Tibial artery (tissue), 4 donors: ENCODE results near the gene FAM3A.
"Not testable (repeated sequence)": the region's sequence is repeated elsewhere in the genome, so short reads cannot be mapped to it uniquely, and the experiment has no call there.

Experiments
- DNase-seq, 2 donors: peaks; one replicate each; pipeline ENCODE4 v3.0.0-alpha.2; 2019
- H3K27ac ChIP-seq, 2 donors: fragments of 200-600 bp; sonication (generic) in 1 of 2; 1 replicate in 1 of 2; 2 replicates in 1 of 2; pipeline ENCODE4 v1.5.1; 2018 to 2019; ENCODE audit warnings: mild to moderate bottlenecking in 1 of 2
- H3K27me3 ChIP-seq, 2 donors: fragments of 200-600 bp; sonication (generic) in 1 of 2; one replicate each; pipeline versions ENCODE4 v1.5.1 to v1.6.0; 2016 to 2019
- H3K36me3 ChIP-seq, 3 donors: fragments of 200-600 bp; sonication (generic) in 2 of 3; one replicate each; pipeline ENCODE4 v1.5.1; 2016 to 2019; ENCODE audit warnings: mild to moderate bottlenecking in 2 of 3
- H3K4me1 ChIP-seq, 4 donors: fragments of 200-600 bp; sonication (generic) in 2 of 4; 1 replicate in 3 of 4; 2 replicates in 1 of 4; pipeline ENCODE4 v1.5.1; 2016 to 2019
- H3K4me3 ChIP-seq, 2 donors: fragments of 200-600 bp; sonication (generic) in 1 of 2; 1 replicate in 1 of 2; 2 replicates in 1 of 2; pipeline ENCODE4 v1.5.1; 2018 to 2019; ENCODE audit warnings: mild to moderate bottlenecking in 2 of 2
- H3K9me3 ChIP-seq, 3 donors: fragments of 200-600 bp; sonication (generic) in 1 of 3; one replicate each; pipeline ENCODE4 v1.5.1; 2016 to 2019
- CTCF ChIP-seq, 2 experiments: fragments of 200-600 bp in 1 of 2; fragments of 450-650 bp in 1 of 2; IDR thresholded peaks; one replicate each; pipeline ENCODE4 v1.5.1; 2017 to 2019; ENCODE audit warnings: antibody characterized with exemption in 2 of 2, mild to moderate bottlenecking in 1 of 2, moderate library complexity in 1 of 2
- intact Hi-C: fragments of 100-400 bp; cut with DNase I; formaldehyde crosslinking; loops from one replicate; pipeline ENCODE4 v1.15.0; 2023; ENCODE audit warnings: low total_unique reads

FAM3A gene

GRCh38 chrX:154502098-154502497 is 13.9 kb downstream of the FAM3A start:
- no peak for TF ChIP-seq CTCF (IDR thresholded peaks at IDR 0.05)
- intact Hi-C loops = no loop called here
- no peaks in the 10 kb centered on the region for H3K4me1 ChIP-seq
- H3K36me3 ChIP-seq = peaks cover 0 to 18% (median 18%) of the 10 kb centered on the region in 3 donors
- H3K9me3 ChIP-seq = no peaks in the 10 kb centered on the region
- H3K27me3 ChIP-seq = no peaks in the 10 kb centered on the region
- no peak overlapping the region for H3K4me3 ChIP-seq
- no peak overlapping the region for H3K27ac ChIP-seq
- DNase-seq = no peak

- H3K27ac ChIP-seq, H3K27me3 ChIP-seq, intact Hi-C loops, DNase-seq, H3K4me1 ChIP-seq, H3K9me3 ChIP-seq, H3K4me3 ChIP-seq: not testable (repeated sequence)
- peaks cover 0 to 12% (median 12%) of the 10 kb centered on the region in 3 donors for H3K36me3 ChIP-seq
Observed at GRCh38 chrX:154501423-154501822, 14.6 kb downstream of the FAM3A start.

DNA sequence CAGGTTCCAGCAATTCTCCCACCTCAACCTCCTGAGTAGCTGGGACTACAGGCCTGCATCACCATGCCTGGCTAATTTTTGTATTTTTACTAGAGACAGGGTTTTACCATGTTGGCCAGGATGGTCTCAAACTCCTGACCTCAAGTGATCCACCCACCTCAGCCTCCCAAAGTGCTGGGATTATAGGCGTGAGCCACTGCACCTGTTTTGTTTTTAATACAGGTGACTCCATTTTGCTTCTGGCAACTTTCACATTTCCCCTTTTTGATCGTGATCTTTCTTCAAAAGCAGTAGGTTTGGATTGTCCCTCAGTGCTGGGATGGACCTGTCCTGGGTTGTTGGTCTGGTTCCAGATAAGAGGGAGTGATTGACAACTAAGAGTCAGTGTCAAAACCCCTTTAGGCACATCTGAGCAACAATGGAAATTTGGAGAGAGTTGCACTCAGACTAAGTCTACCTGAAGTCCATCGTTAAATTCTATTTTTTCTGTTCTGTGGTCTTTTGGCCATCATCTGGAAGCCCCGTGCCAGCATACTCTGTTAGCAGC is 19.4 kb downstream of the FAM3A start:
- H3K4me1 ChIP-seq, H3K36me3 ChIP-seq, H3K27me3 ChIP-seq, DNase-seq, intact Hi-C loops, H3K4me3 ChIP-seq, H3K27ac ChIP-seq, H3K9me3 ChIP-seq: not testable (repeated sequence)

DNA sequence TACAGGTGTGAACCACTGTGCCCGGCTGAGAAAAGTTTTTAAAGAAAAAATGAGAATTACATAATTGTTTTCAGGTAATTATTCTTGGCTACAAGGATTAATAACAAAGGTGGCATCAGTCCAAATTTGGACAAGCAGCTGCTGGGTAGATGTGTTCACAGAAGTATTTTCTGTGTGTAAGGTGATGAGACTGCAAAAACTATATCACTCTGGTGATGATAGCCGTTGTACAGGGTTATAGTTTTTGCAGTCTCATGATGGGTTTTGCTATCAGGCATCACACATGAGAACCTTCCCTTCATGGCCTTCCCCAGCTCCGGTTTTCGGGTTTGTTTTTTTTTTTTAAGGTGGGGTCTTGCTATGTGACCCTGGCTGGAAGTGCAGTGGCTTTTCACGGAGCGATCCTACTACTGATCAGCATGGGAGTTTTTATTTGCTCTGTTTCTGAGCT is 20.5 kb downstream of the FAM3A start:
- Histone ChIP-seq H3K36me3 (no peaks in the 10 kb centered on the region), H3K4me1 (peaks cover 0 to 3% (median 1%) of the 10 kb centered on the region in 4 donors), H3K27me3 (no peaks in the 10 kb centered on the region), H3K27ac (no peak overlapping the region), H3K9me3 (no peaks in the 10 kb centered on the region), H3K4me3 (no peak overlapping the region)
- TF ChIP-seq CTCF (IDR thresholded peaks at IDR 0.05) = no peak
- intact Hi-C loops = no loop called here
- DNase-seq = no peak

DNA sequence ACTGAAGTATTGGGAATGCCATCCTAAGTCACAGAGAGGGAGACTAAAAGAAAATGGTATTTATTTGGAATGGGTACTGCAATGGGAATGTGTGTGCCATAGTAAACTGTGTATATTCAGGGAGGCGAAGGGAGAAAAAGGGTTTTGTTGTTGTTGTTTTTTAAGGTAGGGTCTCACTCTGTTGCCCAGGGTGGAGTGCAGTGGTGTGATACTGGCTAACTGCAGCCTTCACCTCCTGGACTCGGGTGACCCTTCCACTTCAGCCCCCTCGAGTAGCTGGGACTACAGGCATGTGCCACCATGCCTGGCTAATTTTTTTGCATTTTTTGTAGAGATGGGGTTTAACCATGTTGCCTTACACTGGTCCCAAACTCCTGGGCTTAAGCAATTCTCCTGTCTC is 21.3 kb downstream of the FAM3A start:
- Histone ChIP-seq H3K27ac (no peak overlapping the region), H3K4me1 (peaks cover 0 to 5% (median 1%) of the 10 kb centered on the region in 4 donors), H3K4me3 (no peak overlapping the region), H3K27me3 (no peaks in the 10 kb centered on the region), H3K9me3 (no peaks in the 10 kb centered on the region), H3K36me3 (no peaks in the 10 kb centered on the region)
- no peak for DNase-seq
- intact Hi-C loops = no loop called here
- no peak for TF ChIP-seq CTCF (IDR thresholded peaks at IDR 0.05)

DNA sequence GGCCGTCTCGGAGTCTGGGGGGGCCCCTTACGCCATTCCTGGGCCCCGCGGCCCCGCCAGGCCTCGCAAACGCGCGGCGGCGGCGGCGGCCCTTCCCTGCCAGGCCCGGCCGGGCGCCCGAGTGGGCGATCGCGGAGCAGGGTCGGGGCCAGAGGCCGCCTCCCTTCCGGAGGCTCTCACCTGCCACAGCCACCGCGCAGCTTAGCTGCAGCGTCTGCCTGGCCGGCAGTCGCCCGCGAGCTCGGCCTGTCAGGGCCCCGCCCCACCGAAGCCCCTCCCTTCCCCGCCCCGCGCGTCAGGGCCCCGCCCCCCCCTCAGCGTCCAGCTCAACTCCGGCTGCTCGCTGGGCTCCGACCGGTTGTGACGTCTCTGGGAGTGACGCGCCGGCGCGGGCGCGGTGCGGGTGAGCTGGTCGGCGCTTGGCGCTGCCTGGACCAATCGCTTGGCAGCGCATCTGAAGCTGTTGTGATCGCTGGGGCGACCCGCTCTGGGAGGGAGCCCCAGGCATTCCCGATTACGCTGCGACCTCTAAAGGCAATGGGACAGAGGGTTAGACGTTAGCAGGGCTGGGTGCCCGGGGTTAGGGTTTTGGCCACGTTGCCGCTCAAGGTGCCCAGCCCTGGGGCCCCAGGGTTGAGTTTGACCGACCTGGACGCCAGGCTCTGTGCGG is 25.5 kb downstream of the FAM3A start, which contains the start of gene SLC10A3:
Gene SLC10A3 (minus strand): TSS at position 216 of the 670 bp plus-strand sequence. CDS start 1,689 bp downstream, outside the sequence.
- Histone ChIP-seq H3K27me3 (no peaks in the 10 kb centered on the region), H3K9me3 (no peaks in the 10 kb centered on the region), H3K36me3 (no peaks in the 10 kb centered on the region), H3K27ac (peak within 1 kb of the TSS; percentile 93 to 94), H3K4me3 (peak within 1 kb of the TSS; percentile 77 to 81), H3K4me1 (peaks cover 0 to 31% (median 18%) of the 10 kb centered on the region in 4 donors)
- TF ChIP-seq CTCF (IDR thresholded peaks at IDR 0.05) = no peak
- DNase-seq = peak; percentile 90 to 96
- intact Hi-C loops = no loop called here
